Gastroesophageal sphincter (tissue), 3 donors: ENCODE measurements around the gene CPSF7.

ENCODE experiments used
- POLR2A ChIP-seq, 2 donors: fragments of 450-650 bp; IDR thresholded peaks; one replicate each; pipeline ENCODE4 v1.6.1; 2017; ENCODE audit warnings: antibody characterized with exemption in 2 of 2, mild to moderate bottlenecking in 2 of 2, moderate library complexity in 1 of 2
- POLR2AphosphoS5 ChIP-seq: sonication (generic); formaldehyde crosslinking; IDR thresholded peaks from one replicate; pipeline ENCODE4 v1.6.1; 2017; ENCODE audit warnings: antibody characterized with exemption
- TF ChIP-seq, protein P1 (sequence below), 4 experiments: fragments of 200-600 bp in 2 of 4; fragments of 450-650 bp in 2 of 4; sonication (generic) in 1 of 4; IDR thresholded peaks; one replicate each; pipeline ENCODE4 v1.5.1; 2017 to 2019; ENCODE audit warnings: antibody characterized with exemption in 4 of 4, mild to moderate bottlenecking in 2 of 4, moderate library complexity in 2 of 4

DNA sequence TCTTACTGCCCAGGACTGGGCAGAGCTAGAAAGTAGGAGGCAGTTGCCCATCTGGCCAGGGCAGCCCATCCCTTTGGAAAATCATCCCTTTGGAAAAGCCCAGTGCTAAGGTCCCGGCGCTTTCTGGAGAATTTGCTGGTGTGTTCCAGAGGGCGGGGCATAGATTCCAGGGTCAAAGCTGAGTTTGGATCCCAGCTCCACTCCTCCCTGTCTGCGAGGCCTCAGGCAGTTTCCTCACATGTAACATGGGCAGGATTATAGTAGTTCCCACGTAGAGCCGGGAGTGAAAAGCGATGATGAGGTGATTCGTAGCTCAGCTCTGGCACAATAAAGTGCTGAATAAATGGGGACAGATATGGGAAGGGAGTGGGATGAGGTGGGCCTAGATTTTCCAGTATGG is 47.4 kb upstream of the CPSF7 start:
- TF ChIP-seq POLR2A (IDR thresholded peaks at IDR 0.05) (no peak), POLR2AphosphoS5 (no peak)
- TF ChIP-seq, protein P1, sequence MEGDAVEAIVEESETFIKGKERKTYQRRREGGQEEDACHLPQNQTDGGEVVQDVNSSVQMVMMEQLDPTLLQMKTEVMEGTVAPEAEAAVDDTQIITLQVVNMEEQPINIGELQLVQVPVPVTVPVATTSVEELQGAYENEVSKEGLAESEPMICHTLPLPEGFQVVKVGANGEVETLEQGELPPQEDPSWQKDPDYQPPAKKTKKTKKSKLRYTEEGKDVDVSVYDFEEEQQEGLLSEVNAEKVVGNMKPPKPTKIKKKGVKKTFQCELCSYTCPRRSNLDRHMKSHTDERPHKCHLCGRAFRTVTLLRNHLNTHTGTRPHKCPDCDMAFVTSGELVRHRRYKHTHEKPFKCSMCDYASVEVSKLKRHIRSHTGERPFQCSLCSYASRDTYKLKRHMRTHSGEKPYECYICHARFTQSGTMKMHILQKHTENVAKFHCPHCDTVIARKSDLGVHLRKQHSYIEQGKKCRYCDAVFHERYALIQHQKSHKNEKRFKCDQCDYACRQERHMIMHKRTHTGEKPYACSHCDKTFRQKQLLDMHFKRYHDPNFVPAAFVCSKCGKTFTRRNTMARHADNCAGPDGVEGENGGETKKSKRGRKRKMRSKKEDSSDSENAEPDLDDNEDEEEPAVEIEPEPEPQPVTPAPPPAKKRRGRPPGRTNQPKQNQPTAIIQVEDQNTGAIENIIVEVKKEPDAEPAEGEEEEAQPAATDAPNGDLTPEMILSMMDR (IDR thresholded peaks at IDR 0.05): no peak
